ENCODE measurements around the gene PNPO.

Gene PNPO

GRCh38 chr17:47941246-47942095 is at the start of gene PNPO:
TSS of gene PNPO (plus strand) at chr17:47941571. CDS start at chr17:47941676, 105 bp downstream.
- peak; percentile 92 for DNase-seq

- no peak for DNase-seq
Measured at GRCh38 chr17:47894498-47895346, 46.6 kb upstream of the PNPO start.

- DNase-seq, result no peak
Measured at GRCh38 chr17:47895347-47895855, 46.0 kb upstream of the PNPO start.

DNA sequence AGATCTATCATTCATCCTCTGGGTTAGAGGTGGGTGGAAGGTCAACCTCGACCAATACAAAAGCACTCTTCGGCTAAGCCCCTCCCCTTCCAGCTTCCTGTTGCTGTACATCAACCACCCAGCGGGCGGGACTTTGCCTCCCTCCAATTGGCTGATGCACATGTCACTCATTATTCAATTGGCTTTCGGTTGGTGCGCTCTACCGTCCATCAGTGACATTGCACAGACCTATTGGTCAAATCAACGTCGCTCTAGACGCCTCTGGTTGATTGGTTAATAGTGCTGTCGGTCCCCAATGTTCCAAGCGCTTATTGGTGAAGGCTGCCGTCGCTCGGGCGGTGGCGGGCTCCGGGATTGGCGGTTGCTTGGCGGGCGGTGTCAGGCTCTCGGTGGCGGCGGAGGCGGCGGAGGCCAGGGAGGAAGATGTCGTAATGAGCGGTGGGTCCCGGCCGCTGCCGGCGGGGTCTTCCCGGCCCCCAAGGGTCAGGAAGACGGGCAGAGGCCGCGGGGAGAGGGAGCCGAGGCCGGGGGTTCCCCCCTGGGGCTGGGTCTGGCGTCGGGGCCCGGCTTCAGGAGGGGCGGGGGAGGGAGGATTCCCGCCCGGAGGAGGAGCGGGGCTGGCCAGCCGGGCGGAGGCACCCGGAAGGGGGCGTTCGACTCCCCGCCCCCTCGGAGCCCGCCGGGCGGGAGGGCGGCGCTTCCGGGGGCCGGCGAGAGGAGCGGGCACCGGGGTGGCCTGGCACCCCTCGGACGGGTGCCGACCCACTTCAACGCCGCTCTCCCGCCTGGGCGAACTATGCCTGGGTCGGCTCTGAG is 45.3 kb upstream of the PNPO start, which contains the start of gene SP2:
TSS of gene SP2 (plus strand) at position 381 of the 816 bp plus-strand sequence. CDS start at position 432, 51 bp downstream.
- peak; percentile 97 for DNase-seq

DNA sequence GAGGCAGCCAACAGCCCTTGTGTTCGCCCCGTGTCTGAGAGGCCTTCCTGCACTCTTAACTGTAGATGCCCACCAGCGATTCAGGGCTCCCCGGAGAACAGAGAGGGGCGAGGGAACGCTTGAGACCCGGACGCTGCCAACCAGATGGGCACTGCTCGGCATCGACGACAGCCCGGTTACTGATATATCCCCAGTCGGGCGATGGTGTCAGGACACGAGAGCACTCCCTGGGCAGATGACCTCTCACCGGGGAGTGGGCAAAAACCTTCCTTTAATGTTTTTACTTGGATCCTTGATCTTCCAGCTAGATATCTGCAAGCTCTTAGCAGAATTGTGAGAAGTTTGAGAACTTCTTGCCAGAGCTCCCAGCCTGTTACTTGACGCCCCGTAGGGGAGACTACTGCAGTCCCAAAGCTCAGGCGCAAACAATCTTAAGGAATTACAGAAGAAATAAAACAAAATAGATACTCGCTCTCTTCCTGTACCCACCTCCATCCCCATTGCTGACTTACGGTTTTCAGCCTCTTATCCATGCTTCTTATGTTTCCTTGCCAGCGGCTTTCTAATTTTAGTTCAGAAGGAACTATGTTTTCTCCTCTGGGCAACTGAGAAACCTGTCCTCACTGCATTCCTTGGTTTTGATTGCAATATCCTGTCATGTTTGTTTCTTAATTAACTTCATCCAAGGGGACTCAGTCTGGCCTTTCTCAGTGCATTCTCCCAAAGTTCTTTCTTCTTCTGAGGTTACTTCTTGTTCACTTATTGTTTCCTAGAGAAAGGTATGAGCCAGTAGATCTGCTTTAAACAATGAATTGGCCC is 44.5 kb upstream of the PNPO start:
- DNase-seq, result no peak

- DNase-seq, result no peak
Measured at GRCh38 chr17:47897561-47897960, 43.8 kb upstream of the PNPO start.

GRCh38 chr17:47898241-47898640 is 43.1 kb upstream of the PNPO start:
- no peak for DNase-seq

GRCh38 chr17:47899643-47900042 is 41.7 kb upstream of the PNPO start:
- DNase-seq, result no peak

DNA sequence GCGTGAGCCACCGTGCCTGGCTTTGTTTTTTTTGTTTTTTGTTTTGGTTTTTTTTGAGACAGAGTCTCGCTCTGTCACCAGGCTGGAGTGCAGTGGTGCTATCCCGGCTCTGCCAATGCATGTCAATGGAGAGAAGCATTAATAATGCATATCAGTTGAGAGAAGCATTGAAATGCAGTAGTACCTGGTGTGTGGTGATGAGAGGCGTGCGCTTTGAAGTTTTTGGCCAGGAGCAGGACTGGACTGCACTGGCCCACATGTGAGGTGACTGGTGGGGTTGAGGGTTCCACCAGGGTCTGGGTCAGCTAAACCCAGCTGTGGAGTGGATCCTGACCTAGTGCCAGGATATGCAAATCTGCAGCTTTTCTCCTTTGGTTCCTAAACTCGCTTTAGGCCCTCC is 39.9 kb upstream of the PNPO start:
- DNase-seq, result no peak

GRCh38 chr17:47902039-47902744 is 39.2 kb upstream of the PNPO start:
- no peak for DNase-seq

DNA sequence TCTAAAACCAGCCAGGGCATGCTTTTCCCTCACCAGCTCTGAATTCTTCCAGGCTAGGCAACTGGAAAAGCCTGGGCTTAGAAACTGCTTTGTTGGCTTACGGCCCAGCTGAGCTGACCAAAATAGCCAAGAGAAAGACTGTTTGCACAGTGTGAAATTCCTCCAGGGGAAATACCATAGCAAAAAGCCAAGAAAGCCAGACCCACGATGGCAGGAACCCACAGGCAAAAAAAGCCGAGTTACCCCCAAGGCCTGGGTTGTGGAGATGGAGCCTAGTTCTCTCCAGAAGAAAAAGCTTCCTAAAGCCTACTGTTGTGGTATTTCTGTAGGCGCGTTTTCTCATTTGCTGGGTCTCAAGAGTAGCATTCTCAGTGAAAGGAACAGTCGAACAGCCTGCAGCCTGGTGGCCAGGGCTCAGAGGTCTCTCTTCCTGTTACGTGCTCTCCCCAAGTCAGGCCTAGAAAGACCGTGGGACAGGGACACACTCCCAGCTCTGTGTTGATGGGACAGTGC is 36.1 kb upstream of the PNPO start:
- DNase-seq, result no peak

DNA sequence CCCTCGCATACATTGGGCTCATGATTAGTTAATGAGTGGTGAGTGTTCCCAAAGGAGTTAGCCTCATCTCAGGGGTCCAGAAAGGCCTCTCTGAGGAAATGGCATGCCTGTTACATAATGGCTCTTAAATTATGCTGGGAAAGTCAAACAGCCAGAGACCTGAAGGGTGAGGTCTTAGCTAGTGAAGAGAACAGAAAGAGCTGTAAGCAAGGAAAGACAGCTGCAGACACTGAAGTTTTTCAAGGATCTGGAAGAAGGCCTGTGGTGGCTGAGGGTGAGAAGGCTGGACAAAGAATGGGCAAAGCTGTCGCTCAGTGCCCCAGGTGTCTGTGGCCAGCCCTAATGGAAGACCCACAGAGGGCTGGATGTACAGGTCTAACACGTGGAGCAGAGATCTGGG is 34.9 kb upstream of the PNPO start:
- DNase-seq, result no peak

DNA sequence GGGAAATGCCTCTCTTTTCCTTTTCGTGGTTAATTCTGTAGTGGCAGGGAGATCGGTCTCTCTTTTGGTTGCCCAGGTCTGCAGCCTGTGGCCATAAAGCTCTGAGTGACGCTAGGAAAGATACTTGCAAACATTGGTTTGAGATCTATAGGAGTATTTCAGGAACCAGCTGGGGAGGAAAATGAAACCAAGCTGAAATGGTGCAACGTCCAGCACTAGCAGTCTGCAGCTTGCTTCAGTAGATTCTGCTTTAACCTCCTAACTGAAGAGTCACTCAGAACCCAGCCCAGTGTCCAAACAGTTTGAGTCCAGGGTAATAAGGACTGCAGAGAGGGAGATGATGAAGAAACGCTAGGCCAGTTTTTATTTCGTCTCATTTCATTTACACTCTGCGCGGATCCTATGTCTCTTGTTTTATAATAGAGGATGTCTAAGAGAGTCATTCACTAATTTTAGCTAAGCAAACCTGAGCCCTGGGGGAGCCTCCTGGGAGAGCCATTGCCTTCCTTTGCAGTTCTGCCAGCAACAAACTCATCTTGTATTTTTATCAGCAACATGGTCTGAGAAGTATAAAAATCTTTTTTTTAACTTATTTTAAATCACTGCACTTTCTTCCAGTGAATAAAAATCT is 33.3 kb upstream of the PNPO start:
- no peak for DNase-seq

GRCh38 chr17:47913050-47913449 is 28.3 kb upstream of the PNPO start:
- no peak for DNase-seq

DNA sequence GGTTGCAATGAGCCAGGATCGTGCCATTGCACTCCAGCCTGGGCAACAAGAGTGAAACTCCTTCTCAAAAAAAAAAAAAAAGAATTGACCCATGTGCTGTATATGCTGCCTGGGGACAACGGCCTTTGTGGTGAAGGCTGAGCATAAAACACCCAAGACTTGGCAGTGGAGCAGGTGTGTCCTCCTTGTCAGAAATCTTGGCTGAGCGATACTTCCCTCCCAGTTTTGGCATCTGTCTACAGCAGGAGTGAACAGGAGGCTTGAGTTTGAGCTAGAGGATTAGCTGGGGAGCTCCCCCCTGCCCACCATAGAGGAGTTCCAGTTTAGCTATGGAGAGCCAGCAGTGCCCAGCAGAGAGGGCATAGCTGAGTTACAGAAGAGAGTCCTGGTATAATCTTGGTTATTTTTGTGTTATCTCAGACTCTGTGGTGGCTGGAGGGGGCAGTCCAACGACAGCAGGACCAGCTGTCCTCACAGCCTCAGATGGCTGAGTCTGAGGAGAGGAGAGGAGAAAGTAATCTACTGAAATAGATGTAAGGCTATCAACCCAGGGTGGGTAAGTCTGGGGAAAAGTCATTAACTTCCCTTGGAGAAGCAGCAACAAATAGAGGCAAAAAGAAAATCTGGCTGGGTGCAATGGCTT is 26.9 kb upstream of the PNPO start:
- DNase-seq, result no peak

GRCh38 chr17:47915776-47916398 is 25.5 kb upstream of the PNPO start:
- no peak for DNase-seq

GRCh38 chr17:47916489-47917208 is 24.7 kb upstream of the PNPO start:
- DNase-seq, result no peak

- no peak for DNase-seq
Measured at GRCh38 chr17:47917581-47917980, 23.8 kb upstream of the PNPO start.

GRCh38 chr17:47918006-47918405 is 23.4 kb upstream of the PNPO start:
- no peak for DNase-seq
